OCI-LY1 (cell line): ENCODE measurements around the gene SFI1.
"Not testable (repeated sequence)": the region's sequence is repeated elsewhere in the genome, so short reads cannot be mapped to it uniquely, and the experiment has no call there.

ENCODE experiments used
- H2AFZ ChIP-seq: fragments of 200-600 bp; sonication (generic), shearing (Covaris generic); 2 replicates; pipeline ENCODE4 v1.6.0; 2014; ENCODE audit warnings: antibody characterized with exemption, mild to moderate bottlenecking, low read length
- H3F3A ChIP-seq: fragments of 200-600 bp; sonication (generic), shearing (Covaris generic); 2 replicates; pipeline ENCODE4 v1.6.0; 2014; ENCODE audit warnings: mild to moderate bottlenecking, antibody characterized with exemption, low read length, moderate library complexity; ENCODE audit not compliant: insufficient read depth
- H3K27ac ChIP-seq: fragments of 200-600 bp; sonication (generic); 2 replicates; pipeline ENCODE4 v1.5.1; 2014; ENCODE audit warnings: low read length, mixed run types, mild to moderate bottlenecking, low read depth; ENCODE audit not compliant: poor library complexity, severe bottlenecking
- H3K27me3 ChIP-seq: fragments of 200-600 bp; sonication (generic); 2 replicates; pipeline ENCODE4 v1.6.0; 2014; ENCODE audit warnings: antibody characterized with exemption, mild to moderate bottlenecking, low read length, moderate library complexity; ENCODE audit not compliant: insufficient read depth
- H3K36me3 ChIP-seq: fragments of 200-600 bp; sonication (generic); 2 replicates; pipeline ENCODE4 v1.6.1; 2014; ENCODE audit warnings: mild to moderate bottlenecking, antibody characterized with exemption, low read length, moderate library complexity, mixed read lengths; ENCODE audit not compliant: insufficient read depth
- H3K4me1 ChIP-seq: fragments of 200-600 bp; sonication (generic); 2 replicates; pipeline ENCODE4 v1.5.1; 2014; ENCODE audit warnings: mild to moderate bottlenecking, low read length, moderate library complexity; ENCODE audit not compliant: insufficient read depth, severe bottlenecking
- H3K4me2 ChIP-seq: fragments of 200-600 bp; sonication (generic), shearing (Covaris generic); 2 replicates; pipeline ENCODE4 v1.6.1; 2014; ENCODE audit warnings: low read length
- H3K4me3 ChIP-seq: fragments of 200-600 bp; sonication (generic); 2 replicates; pipeline ENCODE4 v1.5.1; 2014; ENCODE audit warnings: low read length, low read depth, mild to moderate bottlenecking, mixed read lengths; ENCODE audit not compliant: poor library complexity, severe bottlenecking
- H3K79me2 ChIP-seq: fragments of 200-600 bp; shearing (Covaris generic); 2 replicates; pipeline ENCODE4 v1.6.1; 2016; ENCODE audit warnings: mixed run types, low read length, mixed read lengths; ENCODE audit not compliant: insufficient read depth
- H3K9ac ChIP-seq: fragments of 200-600 bp; sonication (generic), shearing (Covaris generic); 2 replicates; pipeline ENCODE4 v1.6.1; 2014; ENCODE audit warnings: mild to moderate bottlenecking, low read length, mixed read lengths
- H3K9me2 ChIP-seq: fragments of 200-600 bp; sonication (generic), shearing (Covaris generic); 2 replicates; pipeline ENCODE4 v1.6.1; 2014; ENCODE audit warnings: low read depth, mild to moderate bottlenecking, low read length, mixed read lengths
- H3K9me3 ChIP-seq: fragments of 200-600 bp; shearing (Covaris generic); 2 replicates; pipeline ENCODE4 v1.6.1; 2014; ENCODE audit warnings: low read length, mixed read lengths
- H4K20me1 ChIP-seq: fragments of 200-600 bp; sonication (generic), shearing (Covaris generic); 2 replicates; pipeline ENCODE4 v1.6.0; 2016; ENCODE audit warnings: mild to moderate bottlenecking, low read length; ENCODE audit not compliant: insufficient read depth
- CTCF ChIP-seq: fragments of 200-600 bp; sonication (generic), shearing (Covaris generic); IDR thresholded peaks from 2 replicates; pipeline ENCODE4 v1.5.1; 2017; ENCODE audit warnings: mild to moderate bottlenecking, antibody characterized with exemption, low read length, moderate library complexity, mixed read lengths
- EZH2 ChIP-seq: fragments of 200-600 bp; sonication (generic), shearing (Covaris generic); IDR thresholded peaks from 2 replicates; pipeline ENCODE4 v1.8.0; 2017; ENCODE audit warnings: borderline replicate concordance, mixed run types, mild to moderate bottlenecking, antibody characterized with exemption, low read length, moderate library complexity, mixed read lengths

Gene SFI1

GRCh38 chr22:31550871-31551370 is 54.6 kb downstream of the SFI1 start:
- H3K79me2 ChIP-seq = no peaks in the 10 kb centered on the region
- H3K4me1 ChIP-seq = peaks cover 9% of the 10 kb centered on the region
- H3K4me2 ChIP-seq = no peak overlapping the region
- no peaks in the 10 kb centered on the region for H4K20me1 ChIP-seq
- H3K9ac ChIP-seq = no peak overlapping the region
- H3K27me3 ChIP-seq = no peaks in the 10 kb centered on the region
- no peaks in the 10 kb centered on the region for H3F3A ChIP-seq
- no peak overlapping the region for H3K4me3 ChIP-seq
- no peaks in the 10 kb centered on the region for H3K9me3 ChIP-seq
- TF ChIP-seq CTCF = no peak
- no peak for TF ChIP-seq EZH2
- no peaks in the 10 kb centered on the region for H3K9me2 ChIP-seq
- no peak overlapping the region for H2AFZ ChIP-seq
- H3K27ac ChIP-seq = no peak overlapping the region
- peaks cover 60% of the 10 kb centered on the region for H3K36me3 ChIP-seq

- Histone ChIP-seq H3K4me2 (no peak overlapping the region), H3K9me2 (no peaks in the 10 kb centered on the region), H3K9me3 (no peaks in the 10 kb centered on the region), H4K20me1 (no peaks in the 10 kb centered on the region), H3K36me3 (peaks cover 41% of the 10 kb centered on the region; the same call in 1 of the 2 replicates), H2AFZ (no peak overlapping the region), H3K27ac (no peak overlapping the region), H3K27me3 (no peaks in the 10 kb centered on the region), H3K79me2 (no peaks in the 10 kb centered on the region), H3F3A (no peaks in the 10 kb centered on the region), H3K9ac (no peak overlapping the region), H3K4me1 (peaks cover 9% of the 10 kb centered on the region), H3K4me3 (no peak overlapping the region)
- TF ChIP-seq EZH2 = no peak
- TF ChIP-seq CTCF = peak; percentile 55
These were observed 60.4 kb downstream of the SFI1 start for GRCh38 chr22:31556627-31557203.

GRCh38 chr22:31558546-31558945 is 62.2 kb downstream of the SFI1 start:
- not testable (repeated sequence) for H3K4me2 ChIP-seq, H3K27ac ChIP-seq, H4K20me1 ChIP-seq, H2AFZ ChIP-seq, H3K79me2 ChIP-seq, H3K4me1 ChIP-seq, H3F3A ChIP-seq, H3K9me3 ChIP-seq, H3K4me3 ChIP-seq, H3K9me2 ChIP-seq, H3K9ac ChIP-seq, H3K27me3 ChIP-seq
- peaks cover 43% of the 10 kb centered on the region; the same call in 1 of the 2 replicates for H3K36me3 ChIP-seq
